MG63 (cell line): ENCODE results near the gene CRAMP1. TPM values are rescaled to one million over a fixed set of nuclear protein-coding genes. Genes with fewer than 3 reads are reported as not detected.
A peak's percentile ranks its signal among the peaks of the same experiment; 100 is the strongest.

Experiments
- DNase-seq: peaks from one replicate; pipeline ENCODE4 v3.0.0-alpha.2; 2020
- H3K27me3 ChIP-seq: fragments of 250-450 bp; sonication (Bioruptor Pico); 2 replicates; pipeline ENCODE4 v1.5.1; 2020; ENCODE audit warnings: mild to moderate bottlenecking, moderate library complexity
- H3K36me3 ChIP-seq: fragments of 250-450 bp; sonication (Bioruptor Pico); 2 replicates; pipeline ENCODE4 v1.5.1; 2020; ENCODE audit warnings: mild to moderate bottlenecking, moderate library complexity
- H3K4me3 ChIP-seq: fragments of 250-450 bp; sonication (Bioruptor Pico); 2 replicates; pipeline ENCODE4 v1.5.1; 2020; ENCODE audit warnings: mild to moderate bottlenecking, moderate library complexity
- H3K9me3 ChIP-seq: fragments of 250-450 bp; sonication (Bioruptor Pico); 2 replicates; pipeline ENCODE4 v1.5.1; 2020; ENCODE audit warnings: mild to moderate bottlenecking, moderate library complexity
- total RNA-seq: library from RNA; depleted of rRNA; stranded (reverse); fragments of >200 nt; shearing (Covaris generic); gene quantifications from 2 replicates; pipeline ENCODE4 v1.2.3, GENCODE V29; 2014; ENCODE audit warnings: low replicate concordance; rRNA removed

The CRAMP1 gene, protein sequence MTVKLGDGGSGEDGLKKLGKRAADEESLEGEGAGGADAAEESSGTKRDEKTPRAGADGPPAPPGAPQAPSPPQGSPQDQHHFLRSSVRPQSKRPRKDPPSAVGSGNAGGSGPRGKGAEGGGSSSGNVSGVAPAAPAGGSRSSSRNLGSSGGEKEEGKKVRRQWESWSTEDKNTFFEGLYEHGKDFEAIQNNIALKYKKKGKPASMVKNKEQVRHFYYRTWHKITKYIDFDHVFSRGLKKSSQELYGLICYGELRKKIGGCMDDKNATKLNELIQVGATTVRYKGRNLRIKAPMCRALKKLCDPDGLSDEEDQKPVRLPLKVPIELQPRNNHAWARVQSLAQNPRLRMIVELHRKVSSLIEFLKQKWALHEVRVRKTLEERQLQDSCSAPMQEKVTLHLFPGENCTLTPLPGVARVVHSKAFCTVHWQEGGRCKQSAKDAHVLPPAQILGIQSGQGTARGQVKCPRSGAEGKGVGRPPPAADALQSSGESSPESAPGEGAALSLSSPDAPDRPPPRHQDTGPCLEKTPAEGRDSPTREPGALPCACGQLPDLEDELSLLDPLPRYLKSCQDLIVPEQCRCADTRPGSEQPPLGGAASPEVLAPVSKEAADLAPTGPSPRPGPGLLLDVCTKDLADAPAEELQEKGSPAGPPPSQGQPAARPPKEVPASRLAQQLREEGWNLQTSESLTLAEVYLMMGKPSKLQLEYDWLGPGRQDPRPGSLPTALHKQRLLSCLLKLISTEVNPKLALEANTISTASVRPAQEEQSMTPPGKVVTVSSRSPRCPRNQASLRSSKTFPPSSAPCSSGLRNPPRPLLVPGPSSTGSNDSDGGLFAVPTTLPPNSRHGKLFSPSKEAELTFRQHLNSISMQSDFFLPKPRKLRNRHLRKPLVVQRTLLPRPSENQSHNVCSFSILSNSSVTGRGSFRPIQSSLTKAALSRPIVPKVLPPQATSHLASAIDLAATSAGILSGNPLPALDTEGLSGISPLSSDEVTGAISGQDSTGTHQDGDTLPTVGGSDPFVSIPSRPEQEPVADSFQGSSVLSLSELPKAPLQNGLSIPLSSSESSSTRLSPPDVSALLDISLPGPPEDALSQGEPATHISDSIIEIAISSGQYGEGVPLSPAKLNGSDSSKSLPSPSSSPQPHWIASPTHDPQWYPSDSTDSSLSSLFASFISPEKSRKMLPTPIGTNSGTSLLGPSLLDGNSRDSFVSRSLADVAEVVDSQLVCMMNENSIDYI (N-terminal part only)
- total RNA-seq, result 3.7 and 3.8 TPM in 2 replicates

DNA sequence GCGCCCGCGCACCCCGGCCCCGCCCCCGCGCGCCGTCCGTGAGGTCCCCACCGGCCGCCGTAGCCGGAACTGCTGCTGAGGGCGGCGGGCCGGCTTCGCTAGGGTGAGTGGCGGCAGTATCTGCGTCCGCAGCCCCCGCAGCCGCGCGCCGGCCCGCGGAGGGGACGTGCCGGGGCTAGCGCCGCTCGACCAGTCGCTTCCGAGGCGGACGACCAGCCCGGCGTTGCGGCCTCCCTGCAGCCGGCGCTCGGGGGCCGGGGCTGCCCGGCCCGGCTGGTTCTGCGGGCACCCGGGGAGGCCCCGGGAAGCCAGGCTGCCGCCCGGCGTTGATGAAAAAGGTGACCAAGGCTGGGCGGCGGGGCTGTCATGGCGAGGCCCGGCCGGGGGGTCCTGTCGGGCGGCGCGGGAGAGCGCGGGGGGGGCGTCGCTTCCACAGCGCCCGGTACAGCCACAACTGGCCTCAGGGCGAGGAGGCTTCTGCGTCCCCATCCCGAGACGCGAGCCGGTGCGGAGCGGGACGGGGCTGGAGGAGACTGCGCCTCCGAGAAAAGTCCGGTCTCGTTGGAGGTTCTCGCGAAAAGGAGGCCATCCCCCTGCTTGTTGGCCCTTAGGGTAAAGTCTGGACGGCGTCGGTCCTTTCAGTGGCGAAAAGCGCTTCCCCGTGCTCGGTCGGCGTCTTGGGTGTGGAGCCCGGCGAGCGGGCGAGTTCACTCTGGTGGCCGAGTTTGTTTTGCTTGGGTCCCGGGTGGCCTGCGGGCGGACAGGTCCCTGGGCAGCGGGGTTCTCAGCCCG, at the start of gene CRAMP1:
Gene CRAMP1, plus strand, starts transcription at position 41 of the 792 bp plus-strand sequence. CDS start 2,280 bp downstream, outside the sequence.
- Histone ChIP-seq H3K36me3 (peaks cover 26% of the 10 kb centered on the region), H3K4me3 (peak within 1 kb of the TSS; percentile 88), H3K27me3 (no peaks in the 10 kb centered on the region), H3K9me3 (no peaks in the 10 kb centered on the region)
- DNase-seq, result peak; percentile 18

DNA sequence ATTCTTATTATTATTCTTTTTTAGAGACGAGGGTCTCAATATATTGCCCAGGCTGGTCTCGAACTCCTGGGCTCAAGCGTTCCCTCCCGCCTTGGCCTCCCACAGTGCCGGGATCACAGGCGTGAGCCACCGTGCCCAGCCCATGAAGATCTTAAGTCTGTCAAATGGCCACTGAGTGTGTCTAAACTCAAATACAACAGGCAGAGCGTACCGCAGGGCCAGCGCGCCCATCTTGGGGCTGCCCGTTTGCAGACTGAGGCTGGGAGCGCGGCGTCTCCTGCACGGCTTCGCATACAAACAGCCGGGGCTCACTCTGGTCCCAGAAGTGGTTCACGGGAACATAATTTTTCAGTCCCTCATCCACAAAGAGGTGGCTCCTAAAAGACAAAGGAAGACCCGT, 48.4 kb upstream of the CRAMP1 start:
- H3K4me3 ChIP-seq, result no peak overlapping the region
- no peaks in the 10 kb centered on the region for H3K27me3 ChIP-seq
- H3K36me3 ChIP-seq, result peaks cover 7% of the 10 kb centered on the region
- no peak for DNase-seq
- H3K9me3 ChIP-seq, result no peaks in the 10 kb centered on the region

DNA sequence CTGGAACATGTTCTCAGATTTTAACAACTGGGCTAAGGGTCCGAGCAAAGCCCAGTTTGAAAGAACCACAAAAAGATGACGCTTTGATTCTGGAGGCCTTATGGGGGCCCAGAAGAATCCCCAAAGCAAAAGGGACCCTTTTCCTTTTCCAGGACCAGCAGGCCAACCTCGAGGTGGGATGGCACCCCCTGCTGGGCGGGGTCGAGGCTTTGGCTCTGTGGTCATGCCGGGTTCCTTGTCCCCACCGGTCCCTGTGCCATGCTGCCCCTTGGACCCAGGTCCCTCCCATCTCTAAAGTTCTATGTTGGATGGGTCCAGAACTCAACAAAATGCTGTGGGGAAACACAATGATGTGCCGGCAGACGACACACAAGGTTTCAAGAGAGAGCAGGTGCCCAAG, 47.8 kb upstream of the CRAMP1 start:
- peaks cover 7% of the 10 kb centered on the region for H3K36me3 ChIP-seq
- no peak overlapping the region for H3K4me3 ChIP-seq
- no peaks in the 10 kb centered on the region for H3K27me3 ChIP-seq
- no peak for DNase-seq
- H3K9me3 ChIP-seq, result no peaks in the 10 kb centered on the region

DNA sequence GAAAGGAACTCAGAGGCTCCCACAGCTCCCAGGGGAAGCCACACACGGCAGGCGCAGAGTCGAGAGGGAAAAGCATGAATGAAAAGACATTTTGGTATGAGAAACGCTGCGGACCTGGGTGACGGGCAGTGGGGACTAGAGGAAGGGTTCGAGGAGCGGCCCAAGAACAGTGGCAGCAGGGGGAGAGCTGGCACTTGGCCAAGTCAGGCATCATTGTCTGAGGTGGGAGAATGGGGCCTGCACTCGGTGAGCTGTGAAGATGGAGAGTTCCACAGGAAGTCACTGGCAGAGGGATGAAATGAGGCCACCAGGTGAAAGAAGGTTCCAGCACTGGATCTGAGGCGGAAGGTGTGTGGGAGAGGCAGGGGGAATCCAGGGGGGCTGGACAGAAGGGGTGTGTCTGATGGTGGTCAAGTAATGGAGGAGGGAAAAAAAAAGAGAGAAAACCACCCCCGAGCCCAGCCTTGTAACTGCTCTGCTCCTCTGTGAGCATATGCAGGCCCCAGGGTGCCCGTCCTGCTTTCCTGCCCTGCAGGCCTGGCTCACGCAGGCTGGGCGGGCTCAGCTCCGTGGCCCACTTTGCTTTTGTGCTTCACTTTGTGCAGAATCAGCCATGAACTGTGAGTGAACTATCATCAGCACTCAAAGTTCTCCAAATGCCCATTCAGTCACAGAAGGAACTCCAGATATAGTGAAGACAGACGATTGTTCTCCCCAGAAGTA, 46.9 kb upstream of the CRAMP1 start:
- Histone ChIP-seq H3K27me3 (no peaks in the 10 kb centered on the region), H3K9me3 (no peaks in the 10 kb centered on the region), H3K36me3 (peaks cover 7% of the 10 kb centered on the region), H3K4me3 (no peak overlapping the region)
- no peak for DNase-seq

DNA sequence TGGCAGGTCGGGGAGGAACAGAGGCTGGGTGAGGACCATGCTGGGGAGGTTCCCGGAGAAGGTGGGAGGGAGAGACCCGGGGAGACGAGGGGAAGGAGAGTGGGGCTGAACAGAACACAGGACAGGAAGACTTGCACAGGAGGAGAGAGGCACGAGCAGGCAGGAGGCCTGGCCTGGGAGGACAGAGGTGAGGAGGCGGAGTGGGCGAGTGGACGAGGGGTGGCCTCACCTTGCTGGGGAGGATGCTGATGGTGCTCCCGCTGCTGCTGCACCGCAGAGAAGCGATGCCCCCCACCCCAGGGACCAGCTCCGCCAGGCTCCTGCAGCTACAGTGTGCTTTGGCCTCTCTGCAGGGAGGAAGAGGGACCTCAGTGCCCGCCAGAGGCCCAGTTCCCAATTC, 44.2 kb upstream of the CRAMP1 start:
- no peak overlapping the region for H3K4me3 ChIP-seq
- H3K27me3 ChIP-seq, result no peaks in the 10 kb centered on the region
- DNase-seq, result no peak
- no peaks in the 10 kb centered on the region for H3K9me3 ChIP-seq
- 0 out of 2 replicates have a peak, but pooled peaks cover 3% of the 10 kb centered on the region for H3K36me3 ChIP-seq

DNA sequence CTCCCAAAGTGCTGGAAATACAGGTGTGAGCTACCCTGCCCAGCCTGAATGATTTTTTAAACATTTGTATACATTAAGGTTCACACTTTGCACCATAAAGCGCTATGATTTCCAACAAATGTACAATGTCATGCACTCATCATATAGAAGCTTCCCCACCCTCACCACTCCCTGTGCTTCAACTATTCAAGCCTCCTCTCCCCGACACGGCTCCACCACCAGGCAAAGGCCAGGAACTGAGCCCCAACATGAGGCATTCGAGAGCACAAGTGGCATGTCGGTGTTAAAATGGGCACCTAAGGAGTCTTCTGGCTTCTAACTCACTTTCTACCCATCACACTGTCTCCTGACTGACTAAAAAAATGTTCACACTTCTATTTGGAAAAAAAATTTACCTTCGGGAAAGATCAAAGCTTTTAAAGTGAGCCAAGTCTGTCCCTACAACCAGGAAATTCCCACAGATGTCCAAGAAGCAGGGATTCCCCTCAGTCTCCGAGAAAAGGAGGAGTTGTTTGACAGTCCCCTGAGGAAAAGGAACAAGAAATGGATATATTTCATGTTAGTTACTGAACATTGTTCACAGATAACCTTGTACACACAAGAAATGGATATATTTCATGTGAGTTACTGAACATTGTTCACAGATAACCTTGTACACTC, 41.0 kb upstream of the CRAMP1 start:
- Histone ChIP-seq H3K27me3 (no peaks in the 10 kb centered on the region), H3K9me3 (no peaks in the 10 kb centered on the region), H3K36me3 (peaks cover 3% of the 10 kb centered on the region; the same call in 1 of the 2 replicates), H3K4me3 (no peak overlapping the region)
- DNase-seq, result no peak

DNA sequence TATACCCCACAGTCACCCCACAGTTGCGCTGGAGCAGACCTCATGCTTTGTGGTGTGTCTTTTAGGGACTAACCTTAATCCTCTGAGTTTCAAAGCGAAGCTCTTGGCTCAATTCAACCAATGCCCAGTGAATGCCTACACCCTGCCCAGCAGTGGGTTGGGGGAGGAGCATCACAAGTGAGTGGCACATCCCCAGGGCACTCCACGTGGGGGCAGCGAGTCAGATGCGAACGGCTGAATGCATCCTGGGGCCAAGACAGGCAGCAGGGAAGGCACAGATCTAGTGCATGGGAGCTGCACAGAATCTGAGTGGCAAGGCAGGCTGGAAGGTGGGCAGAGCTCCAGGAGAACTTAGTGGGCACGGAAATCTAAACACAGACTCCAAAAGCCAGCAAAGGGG, 39.5 kb upstream of the CRAMP1 start:
- peak; percentile 29 for DNase-seq
- Histone ChIP-seq H3K36me3 (peaks cover 3% of the 10 kb centered on the region; the same call in 1 of the 2 replicates), H3K9me3 (no peaks in the 10 kb centered on the region), H3K27me3 (no peaks in the 10 kb centered on the region), H3K4me3 (no peak overlapping the region)

DNA sequence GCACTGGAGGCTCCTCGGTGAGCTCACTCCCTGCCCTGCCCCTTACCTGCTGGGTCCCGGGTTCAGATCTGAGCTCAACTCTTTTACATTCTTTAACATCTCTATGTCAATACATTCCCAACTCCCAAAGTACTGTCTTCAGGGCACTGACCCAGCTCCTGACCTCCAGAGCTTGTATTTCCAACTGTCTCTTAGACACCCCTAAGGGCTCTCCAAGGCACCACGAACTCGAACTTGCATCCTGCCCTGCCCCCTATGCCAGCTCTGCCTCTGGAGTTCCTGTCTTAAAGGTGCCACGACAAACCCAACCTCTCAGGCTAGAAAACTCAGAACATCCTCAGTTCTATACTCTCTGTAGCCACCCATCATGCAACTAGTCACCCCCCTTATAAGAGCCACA, 38.9 kb upstream of the CRAMP1 start:
- no peaks in the 10 kb centered on the region for H3K9me3 ChIP-seq
- H3K27me3 ChIP-seq, result no peaks in the 10 kb centered on the region
- no peak overlapping the region for H3K4me3 ChIP-seq
- peaks cover 3% of the 10 kb centered on the region; the same call in 1 of the 2 replicates for H3K36me3 ChIP-seq
- no peak for DNase-seq

DNA sequence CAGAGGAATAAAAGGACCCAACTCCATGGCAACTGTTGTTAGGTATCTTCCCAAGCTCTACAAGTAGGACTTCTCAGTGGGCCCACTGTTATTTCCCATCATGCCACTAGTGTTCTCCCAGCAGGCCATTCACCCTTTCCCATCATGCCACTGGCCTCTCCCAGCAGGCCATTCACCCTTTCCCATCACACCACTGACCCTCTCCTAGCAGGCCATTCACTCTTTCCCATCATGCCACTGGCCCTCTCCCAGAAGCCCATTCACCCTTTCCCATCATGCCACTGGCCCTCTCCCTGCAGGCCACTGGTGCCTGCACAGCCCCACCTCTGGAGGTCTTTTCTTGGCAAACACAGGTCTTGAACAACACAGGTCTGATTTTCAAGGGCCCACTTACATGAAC, 36.6 kb upstream of the CRAMP1 start:
- Histone ChIP-seq H3K9me3 (no peaks in the 10 kb centered on the region), H3K4me3 (no peak overlapping the region), H3K27me3 (no peaks in the 10 kb centered on the region), H3K36me3 (peaks cover 11% of the 10 kb centered on the region)
- no peak for DNase-seq

DNA sequence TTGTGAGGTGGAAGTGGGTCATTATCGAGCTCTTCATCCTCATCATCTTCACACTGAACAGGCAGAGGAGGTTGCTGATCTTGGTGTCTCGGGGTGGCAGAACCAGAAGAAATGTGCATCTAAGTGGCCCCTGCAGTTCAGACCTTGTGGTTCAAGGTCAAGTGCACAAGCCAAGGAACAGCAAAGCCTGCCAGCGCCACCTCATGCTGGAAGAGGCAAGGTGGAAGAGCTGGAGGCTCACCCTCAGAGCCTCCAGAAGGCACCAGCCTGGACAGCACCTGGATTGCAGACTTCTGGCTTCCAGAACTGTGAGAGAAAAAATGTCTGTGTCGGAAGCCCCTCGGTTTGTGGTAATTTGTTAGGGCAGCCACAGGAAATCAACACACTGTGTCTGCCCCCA, 32.9 kb upstream of the CRAMP1 start:
- Histone ChIP-seq H3K9me3 (no peaks in the 10 kb centered on the region), H3K36me3 (peaks cover 19% of the 10 kb centered on the region), H3K4me3 (no peak overlapping the region), H3K27me3 (no peaks in the 10 kb centered on the region)
- DNase-seq, result no peak

DNA sequence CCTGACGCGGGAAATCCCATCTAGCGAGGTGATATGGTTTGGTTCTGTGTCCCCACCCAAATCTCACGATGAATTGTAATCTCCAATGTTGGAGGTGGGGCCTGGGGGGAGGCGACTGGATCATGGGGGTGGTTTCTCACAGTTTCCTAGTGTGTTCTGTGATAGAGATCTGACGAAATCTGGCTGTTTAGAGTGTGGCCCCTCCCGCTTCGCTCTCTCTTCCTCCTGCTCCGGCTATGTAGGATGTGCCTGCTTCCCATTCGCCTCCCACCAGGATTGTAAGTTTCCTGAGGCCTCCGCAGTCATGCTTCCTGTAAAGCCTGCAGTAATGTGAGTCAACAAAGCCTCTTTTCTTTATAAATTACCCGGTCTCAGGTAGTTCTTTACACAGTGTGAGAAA, 31.9 kb upstream of the CRAMP1 start:
- Histone ChIP-seq H3K4me3 (no peak overlapping the region), H3K27me3 (no peaks in the 10 kb centered on the region), H3K36me3 (peaks cover 20% of the 10 kb centered on the region), H3K9me3 (no peaks in the 10 kb centered on the region)
- DNase-seq, result no peak

DNA sequence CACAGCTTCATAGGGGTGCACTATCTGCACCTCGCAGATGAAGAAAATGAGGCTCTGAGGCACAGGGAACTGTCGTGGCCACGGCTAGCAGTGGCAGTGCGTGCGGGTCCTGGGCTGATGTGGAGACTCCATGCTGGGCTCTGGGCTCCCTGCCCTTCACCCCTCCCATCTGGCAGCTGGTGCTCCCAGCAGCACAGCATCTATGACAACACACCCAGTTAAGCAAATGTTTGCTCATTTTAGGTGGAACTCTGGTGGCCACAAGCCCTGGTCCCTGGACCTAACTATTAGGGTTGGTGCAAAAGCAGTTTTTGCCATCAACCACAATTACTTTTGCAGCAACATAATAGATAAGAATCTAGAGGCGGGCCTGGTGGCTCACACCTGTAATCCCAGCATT, 31.2 kb upstream of the CRAMP1 start:
- no peaks in the 10 kb centered on the region for H3K27me3 ChIP-seq
- H3K36me3 ChIP-seq, result peaks cover 22% of the 10 kb centered on the region
- DNase-seq, result peak; percentile 14
- no peak overlapping the region for H3K4me3 ChIP-seq
- no peaks in the 10 kb centered on the region for H3K9me3 ChIP-seq

DNA sequence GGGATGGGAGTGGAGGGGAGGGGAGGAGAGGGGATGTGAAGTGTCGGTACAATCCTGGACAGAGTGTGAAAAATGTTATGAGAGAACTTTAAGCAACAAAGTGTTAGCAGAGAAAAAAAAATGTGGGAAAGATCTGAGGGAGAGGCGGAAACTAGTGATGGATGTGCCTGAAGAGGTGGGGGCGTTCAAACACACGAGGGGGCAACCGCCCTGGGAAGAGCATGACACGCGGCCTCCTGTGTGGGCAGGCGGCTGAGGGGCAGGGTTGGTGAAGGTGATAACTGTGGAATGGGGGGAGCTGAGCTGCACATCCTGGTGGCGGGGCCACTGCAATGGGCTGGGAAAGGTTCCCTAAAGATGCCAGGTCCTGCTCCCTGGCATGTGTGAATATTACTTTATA, 30.4 kb upstream of the CRAMP1 start:
- no peak for DNase-seq
- H3K4me3 ChIP-seq, result no peak overlapping the region

DNA sequence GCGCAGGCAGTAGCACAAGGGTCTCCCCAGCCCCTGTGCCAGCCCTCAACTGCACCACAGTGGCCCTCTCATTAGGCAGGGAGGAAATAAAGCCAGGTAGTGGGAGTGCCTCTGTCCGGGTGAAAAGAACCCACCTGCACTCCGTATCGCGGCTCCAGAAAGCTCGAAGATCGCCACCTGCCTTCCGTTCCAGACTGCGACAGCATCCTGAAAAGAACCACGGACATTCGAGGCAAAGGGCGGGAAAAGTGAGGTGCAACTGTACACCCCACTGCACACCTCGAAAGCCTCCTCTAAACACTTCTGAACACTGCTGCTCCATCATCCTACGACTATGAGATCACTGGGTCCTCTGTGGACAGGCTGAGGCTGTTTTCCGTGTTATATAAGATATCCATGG, 29.0 kb upstream of the CRAMP1 start:
- H3K4me3 ChIP-seq, result no peak overlapping the region
- H3K27me3 ChIP-seq, result no peaks in the 10 kb centered on the region
- H3K36me3 ChIP-seq, result peaks cover 26% of the 10 kb centered on the region
- no peak for DNase-seq
- no peaks in the 10 kb centered on the region for H3K9me3 ChIP-seq

More for the DNA sequence above, 30.4 kb upstream of the CRAMP1 start:
- Histone ChIP-seq H3K9me3 (no peaks in the 10 kb centered on the region), H3K27me3 (no peaks in the 10 kb centered on the region), H3K36me3 (peaks cover 26% of the 10 kb centered on the region)

DNA sequence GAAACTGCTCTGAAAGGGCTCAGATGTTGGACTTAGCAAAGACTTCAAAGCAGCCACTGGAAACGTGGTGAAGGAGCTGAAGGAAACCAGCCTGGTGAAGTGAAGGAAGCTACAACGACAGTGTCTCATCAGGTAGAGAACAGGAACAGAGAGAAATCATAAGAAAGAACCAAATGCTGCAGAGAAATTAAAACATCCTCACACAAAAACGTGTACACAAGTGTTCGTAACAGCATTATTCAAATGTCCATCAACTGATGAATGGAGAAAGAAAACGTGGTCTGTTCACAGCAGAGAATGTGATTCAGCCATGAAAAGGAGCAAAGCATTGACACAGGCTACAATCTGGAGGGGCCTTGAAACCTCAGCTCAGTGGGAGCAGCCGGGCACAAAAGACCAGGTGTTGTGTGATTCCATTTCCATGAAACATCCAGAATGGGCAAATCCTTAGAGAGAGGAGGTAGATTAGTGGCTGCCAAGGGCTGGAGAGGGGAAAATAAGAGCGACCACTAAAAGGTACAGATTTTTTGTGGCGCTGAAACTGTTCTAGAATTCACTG, 27.2 kb upstream of the CRAMP1 start:
- DNase-seq, result no peak
- Histone ChIP-seq H3K4me3 (no peak overlapping the region), H3K27me3 (no peaks in the 10 kb centered on the region), H3K36me3 (peaks cover 20% of the 10 kb centered on the region), H3K9me3 (no peaks in the 10 kb centered on the region)
